HL-60 (cell line): ENCODE measurements around the gene RCBTB1.

ENCODE experiments used
- DNase-seq, 2 experiments: peaks; one replicate each; pipeline ENCODE4 v3.0.0-alpha.2; 2010 to 2020; ENCODE audit warnings: low read depth in 1 of 2, low spot score in 1 of 2
- H3K27ac ChIP-seq: fragments of 250-450 bp; sonication (Bioruptor Pico); replicated peaks from 2 replicates; pipeline ENCODE4 v1.5.1; 2020; ENCODE audit warnings: mild to moderate bottlenecking, moderate library complexity
- H3K27me3 ChIP-seq: fragments of 250-450 bp; sonication (Bioruptor Pico); 2 replicates; pipeline ENCODE4 v1.5.1; 2021; ENCODE audit warnings: mild to moderate bottlenecking, moderate library complexity; ENCODE audit not compliant: insufficient read depth, poor library complexity, severe bottlenecking
- H3K4me3 ChIP-seq: replicated peaks from 2 replicates; pipeline ENCODE4 v1.5.1; 2011; ENCODE audit warnings: mild to moderate bottlenecking, control low read depth, low read length; ENCODE audit not compliant: insufficient read depth
- CTCF ChIP-seq: IDR thresholded peaks from one replicate; pipeline ENCODE4 v1.5.1; 2011; ENCODE audit warnings: low read length, control low read depth, inconsistent platforms; ENCODE audit not compliant: insufficient read depth
- GABPA ChIP-seq: IDR thresholded peaks from 2 replicates; pipeline ENCODE4 v1.6.1; 2012; ENCODE audit warnings: low read depth
- POLR2AphosphoS5 ChIP-seq: IDR thresholded peaks from 2 replicates; pipeline ENCODE4 v1.6.1; 2012; ENCODE audit warnings: low read depth
- SPI1 ChIP-seq: IDR thresholded peaks from 2 replicates; pipeline ENCODE4 v1.6.1; 2012; ENCODE audit warnings: low read depth, mild to moderate bottlenecking, borderline replicate concordance
- long read RNA-seq: library from polyadenylated mRNA; unstranded; transcript quantifications from one replicate; pipeline ENCODE4 v2.0.0, GENCODE V29; 2020
- TF ChIP-seq, protein P1 (sequence below): IDR thresholded peaks from 2 replicates; pipeline ENCODE4 v1.6.1; 2012; ENCODE audit warnings: low read depth; ENCODE audit not compliant: insufficient replicate concordance

The RCBTB1 gene
- long read RNA-seq, full-length matches to known transcripts, result 345 of 498 reads
- long read RNA-seq, partial matches to known transcripts, result 33 of 498 reads
- long read RNA-seq, other reads (novel, unspliced or antisense), result 120 of 498 reads

GRCh38 chr13:49585220-49586157 lies at the start of gene RCBTB1:
Gene RCBTB1, minus strand, starts transcription at chr13:49585558. Its CDS starts 18,279 bp downstream, at chr13:49567279.
- TF ChIP-seq POLR2AphosphoS5, result 0 out of 2 replicates have a peak, but pooled peaks have one; percentile 33
- TF ChIP-seq, protein P1, sequence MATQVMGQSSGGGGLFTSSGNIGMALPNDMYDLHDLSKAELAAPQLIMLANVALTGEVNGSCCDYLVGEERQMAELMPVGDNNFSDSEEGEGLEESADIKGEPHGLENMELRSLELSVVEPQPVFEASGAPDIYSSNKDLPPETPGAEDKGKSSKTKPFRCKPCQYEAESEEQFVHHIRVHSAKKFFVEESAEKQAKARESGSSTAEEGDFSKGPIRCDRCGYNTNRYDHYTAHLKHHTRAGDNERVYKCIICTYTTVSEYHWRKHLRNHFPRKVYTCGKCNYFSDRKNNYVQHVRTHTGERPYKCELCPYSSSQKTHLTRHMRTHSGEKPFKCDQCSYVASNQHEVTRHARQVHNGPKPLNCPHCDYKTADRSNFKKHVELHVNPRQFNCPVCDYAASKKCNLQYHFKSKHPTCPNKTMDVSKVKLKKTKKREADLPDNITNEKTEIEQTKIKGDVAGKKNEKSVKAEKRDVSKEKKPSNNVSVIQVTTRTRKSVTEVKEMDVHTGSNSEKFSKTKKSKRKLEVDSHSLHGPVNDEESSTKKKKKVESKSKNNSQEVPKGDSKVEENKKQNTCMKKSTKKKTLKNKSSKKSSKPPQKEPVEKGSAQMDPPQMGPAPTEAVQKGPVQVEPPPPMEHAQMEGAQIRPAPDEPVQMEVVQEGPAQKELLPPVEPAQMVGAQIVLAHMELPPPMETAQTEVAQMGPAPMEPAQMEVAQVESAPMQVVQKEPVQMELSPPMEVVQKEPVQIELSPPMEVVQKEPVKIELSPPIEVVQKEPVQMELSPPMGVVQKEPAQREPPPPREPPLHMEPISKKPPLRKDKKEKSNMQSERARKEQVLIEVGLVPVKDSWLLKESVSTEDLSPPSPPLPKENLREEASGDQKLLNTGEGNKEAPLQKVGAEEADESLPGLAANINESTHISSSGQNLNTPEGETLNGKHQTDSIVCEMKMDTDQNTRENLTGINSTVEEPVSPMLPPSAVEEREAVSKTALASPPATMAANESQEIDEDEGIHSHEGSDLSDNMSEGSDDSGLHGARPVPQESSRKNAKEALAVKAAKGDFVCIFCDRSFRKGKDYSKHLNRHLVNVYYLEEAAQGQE, result no peak
- peak; percentile 55 to 57 for DNase-seq
- H3K27me3 ChIP-seq, result no peaks in the 10 kb centered on the region
- H3K27ac ChIP-seq, result peak within 1 kb of the TSS; percentile 68
- H3K4me3 ChIP-seq, result peak within 1 kb of the TSS; percentile 95

DNA sequence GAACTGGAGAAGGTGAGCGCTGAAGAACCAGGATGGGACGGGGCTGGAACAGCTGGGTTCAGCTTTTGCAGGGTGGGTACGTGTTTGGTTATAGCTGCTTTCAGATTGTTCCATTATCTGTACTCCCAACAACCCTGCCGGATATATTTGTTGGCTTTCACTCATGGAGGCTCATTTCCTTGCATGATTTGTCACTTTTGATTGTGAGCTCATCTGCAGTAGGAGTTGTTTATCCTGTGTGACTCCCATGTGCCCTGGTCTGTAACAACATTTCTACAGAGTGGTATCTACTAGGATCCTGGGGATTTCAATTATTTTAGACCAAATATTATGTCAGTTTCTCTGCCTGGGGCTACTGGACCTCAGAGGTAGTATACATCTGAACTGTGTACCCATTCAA lies 48.4 kb upstream of the RCBTB1 start:
- H3K27ac ChIP-seq, result no peak overlapping the region
- TF ChIP-seq SPI1 (no peak), GABPA (no peak), POLR2AphosphoS5 (no peak), CTCF (no peak)
- TF ChIP-seq, protein P1, result no peak
- DNase-seq, result no peak
- H3K4me3 ChIP-seq, result no peak overlapping the region
- H3K27me3 ChIP-seq, result no peaks in the 10 kb centered on the region

DNA sequence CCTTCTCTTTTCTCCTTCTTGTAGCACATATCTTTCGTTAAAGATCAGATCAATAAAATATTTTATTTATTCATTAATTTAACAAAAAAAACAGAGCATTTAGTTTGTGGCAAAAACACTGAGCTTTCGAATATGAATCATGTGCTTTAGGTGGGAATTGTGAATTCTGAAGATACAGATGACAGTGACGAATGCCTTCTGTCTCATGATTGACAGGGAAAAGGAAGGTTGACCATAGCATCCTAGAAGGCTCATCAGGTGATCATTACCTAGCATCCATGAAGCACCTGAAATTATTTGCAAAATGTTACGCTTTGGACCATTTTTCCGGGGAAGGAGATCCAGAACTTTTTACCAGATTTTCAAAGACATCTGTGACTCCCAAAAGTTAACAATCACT lies 46.8 kb upstream of the RCBTB1 start:
- Histone ChIP-seq H3K27me3 (no peaks in the 10 kb centered on the region), H3K27ac (no peak overlapping the region), H3K4me3 (no peak overlapping the region)
- no peak for TF ChIP-seq POLR2AphosphoS5
- TF ChIP-seq, protein P1, result no peak
- no peak for TF ChIP-seq GABPA
- TF ChIP-seq SPI1, result no peak
- TF ChIP-seq CTCF, result no peak
- no peak for DNase-seq
